MM.1S (cell line): ENCODE measurements around the gene MCOLN2.

Source experiments
- CTCF ChIP-seq: fragments of 300-600 bp; sonication (generic); IDR thresholded peaks from 2 replicates; pipeline ENCODE4 v1.5.1; 2016; ENCODE audit warnings: antibody characterized with exemption, low read length, mixed read lengths
- EZH2 ChIP-seq: fragments of 300-600 bp; sonication (generic); optimal IDR thresholded peaks from 2 replicates; pipeline ENCODE3; 2017; ENCODE audit warnings: low read depth, mild to moderate bottlenecking, antibody characterized with exemption, low read length, mixed read lengths
- EZH2phosphoT487 ChIP-seq: fragments of 300-600 bp; sonication (generic); IDR thresholded peaks from 2 replicates; pipeline ENCODE4 v1.6.1; 2018; ENCODE audit warnings: antibody characterized with exemption, low read length

GRCh38 chr1:85042413-85042812 is 45.5 kb upstream of the MCOLN2 start:
- no peak for TF ChIP-seq CTCF
- TF ChIP-seq EZH2 = no peak
- TF ChIP-seq EZH2phosphoT487 = no peak
